GM12865 (cell line): ENCODE results near the gene LGR6.
A peak's percentile ranks its signal among the peaks of the same experiment; 100 is the strongest.

Source experiments
- DNase-seq: peaks from one replicate; pipeline ENCODE4 v3.0.0; 2010; ENCODE audit warnings: low read depth
- H3K4me3 ChIP-seq: 2 replicates; pipeline ENCODE4 v1.5.1; 2011; ENCODE audit warnings: mild to moderate bottlenecking, low read depth, low read length, control low read depth
- TF ChIP-seq, protein P1 (sequence below): IDR thresholded peaks from 2 replicates; pipeline ENCODE4 v1.5.1; 2011; ENCODE audit warnings: low read length, control low read depth, low read depth, inconsistent platforms; ENCODE audit not compliant: insufficient read depth; ENCODE audit errors: missing control alignments

LGR6 gene

GRCh38 chr1:202201266-202201665, 7.7 kb downstream of the LGR6 start:
- TF ChIP-seq, protein P1, sequence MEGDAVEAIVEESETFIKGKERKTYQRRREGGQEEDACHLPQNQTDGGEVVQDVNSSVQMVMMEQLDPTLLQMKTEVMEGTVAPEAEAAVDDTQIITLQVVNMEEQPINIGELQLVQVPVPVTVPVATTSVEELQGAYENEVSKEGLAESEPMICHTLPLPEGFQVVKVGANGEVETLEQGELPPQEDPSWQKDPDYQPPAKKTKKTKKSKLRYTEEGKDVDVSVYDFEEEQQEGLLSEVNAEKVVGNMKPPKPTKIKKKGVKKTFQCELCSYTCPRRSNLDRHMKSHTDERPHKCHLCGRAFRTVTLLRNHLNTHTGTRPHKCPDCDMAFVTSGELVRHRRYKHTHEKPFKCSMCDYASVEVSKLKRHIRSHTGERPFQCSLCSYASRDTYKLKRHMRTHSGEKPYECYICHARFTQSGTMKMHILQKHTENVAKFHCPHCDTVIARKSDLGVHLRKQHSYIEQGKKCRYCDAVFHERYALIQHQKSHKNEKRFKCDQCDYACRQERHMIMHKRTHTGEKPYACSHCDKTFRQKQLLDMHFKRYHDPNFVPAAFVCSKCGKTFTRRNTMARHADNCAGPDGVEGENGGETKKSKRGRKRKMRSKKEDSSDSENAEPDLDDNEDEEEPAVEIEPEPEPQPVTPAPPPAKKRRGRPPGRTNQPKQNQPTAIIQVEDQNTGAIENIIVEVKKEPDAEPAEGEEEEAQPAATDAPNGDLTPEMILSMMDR, result no peak
- no peak overlapping the region for H3K4me3 ChIP-seq
- DNase-seq, result no peak

GRCh38 chr1:202201971-202202370, 8.4 kb downstream of the LGR6 start:
- no peak overlapping the region for H3K4me3 ChIP-seq
- TF ChIP-seq, protein P1, result no peak
- DNase-seq, result no peak

DNA sequence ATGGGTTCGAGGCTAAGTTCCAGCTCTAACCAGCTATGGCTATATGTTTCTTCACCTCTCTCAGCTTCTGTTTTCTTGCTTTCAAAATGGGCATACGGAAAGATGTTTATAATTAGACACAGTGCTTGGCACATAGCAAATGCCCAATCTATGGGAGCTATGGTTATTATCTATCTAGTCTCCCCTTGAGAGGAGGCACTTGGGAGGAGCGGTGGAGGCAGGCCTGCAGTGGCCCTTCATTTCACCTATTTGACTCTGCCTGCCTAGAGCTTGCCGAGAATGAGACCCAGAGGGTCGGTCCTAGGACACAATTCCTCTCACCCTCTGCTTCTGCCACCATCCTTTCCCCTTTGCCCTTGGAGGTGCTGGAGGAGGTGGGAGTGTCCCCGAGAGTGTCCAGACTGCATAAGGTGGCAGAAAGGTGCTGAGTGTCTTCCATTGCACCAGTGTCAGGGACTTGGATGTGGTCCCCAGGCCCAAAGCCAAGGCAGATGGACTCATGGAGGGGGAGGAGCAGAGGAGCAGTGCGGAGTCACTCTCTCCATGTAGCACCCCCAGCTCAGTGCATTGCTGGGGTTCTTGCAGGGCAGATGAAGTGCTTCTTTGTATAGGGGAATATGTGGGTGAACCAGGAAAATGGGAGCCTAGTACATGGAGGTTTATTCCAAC, 9.0 kb downstream of the LGR6 start:
- TF ChIP-seq, protein P1, result no peak
- H3K4me3 ChIP-seq, result no peak overlapping the region
- DNase-seq, result no peak

- DNase-seq, result peak; percentile 23
- TF ChIP-seq, protein P1, result no peak
- H3K4me3 ChIP-seq, result no peak overlapping the region
These were observed 9.8 kb downstream of the LGR6 start for GRCh38 chr1:202203238-202204039.

DNA sequence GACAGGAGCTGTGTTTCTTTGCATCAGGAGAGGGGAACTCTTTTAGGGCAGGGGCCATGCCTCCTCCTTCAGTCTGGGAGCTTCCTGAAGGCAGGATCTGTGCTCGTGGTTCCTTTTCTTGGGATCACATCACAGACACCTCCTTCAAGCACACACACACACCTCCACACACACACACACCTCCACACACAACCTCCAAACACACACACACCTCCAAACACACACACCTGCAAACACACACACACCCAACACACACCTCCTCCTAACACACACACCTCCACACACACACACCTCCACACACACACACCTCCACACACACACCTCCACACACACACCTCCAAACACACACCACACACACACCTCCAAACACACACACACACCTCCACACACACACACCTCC, 10.5 kb downstream of the LGR6 start:
- no peak overlapping the region for H3K4me3 ChIP-seq
- TF ChIP-seq, protein P1, result no peak
- no peak for DNase-seq

DNA sequence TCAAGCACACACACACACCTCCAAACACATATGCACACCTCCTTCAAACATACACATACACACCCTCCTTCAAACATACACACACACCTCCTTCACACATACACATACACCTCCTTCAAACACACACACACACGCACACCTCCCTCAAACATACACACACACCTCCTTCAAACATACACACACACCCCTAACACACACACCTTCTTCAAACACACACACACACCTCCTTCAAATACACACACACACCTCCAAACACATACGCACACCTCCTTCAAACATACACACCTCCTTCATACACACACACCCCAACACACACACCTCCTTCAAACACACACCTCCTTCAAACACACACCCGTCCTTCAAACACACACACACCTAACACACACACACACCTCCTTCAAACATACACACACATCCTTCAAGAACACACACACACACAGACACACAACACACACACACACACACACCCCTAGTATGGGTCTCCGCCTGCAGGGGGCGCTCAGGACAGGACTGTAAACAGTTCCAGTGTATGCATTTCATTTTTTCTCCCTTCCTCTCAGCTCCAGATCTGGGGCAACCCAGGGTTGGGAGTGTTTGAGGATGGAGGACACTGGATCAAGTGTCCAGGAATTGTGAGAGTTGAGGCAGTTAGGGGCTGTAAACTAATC, 12.1 kb downstream of the LGR6 start:
- TF ChIP-seq, protein P1, result no peak
- no peak overlapping the region for H3K4me3 ChIP-seq
- no peak for DNase-seq
